ENCODE results near the gene CNPY1.

The CNPY1 gene

GRCh38 chr7:155512246-155512887, 34.0 kb downstream of the CNPY1 start:
- intact Hi-C loops (cut with micrococcal nuclease): no loop called here
- Mint-ChIP-seq H3K9me3 (no peaks in the 10 kb centered on the region), H3K36me3 (ENCODE audit: low read depth) (no peaks in the 10 kb centered on the region), H3K4me3 (no peak overlapping the region), H3K27ac (no peak overlapping the region), H3K4me1 (ENCODE audit: low read depth) (peaks cover 13% of the 10 kb centered on the region), H3K27me3 (peaks cover 80% of the 10 kb centered on the region)

- intact Hi-C loops (cut with micrococcal nuclease): no loop called here
- H3K4me1 Mint-ChIP-seq (ENCODE audit: low read depth): peaks cover 13% of the 10 kb centered on the region
- no peak overlapping the region for H3K27ac Mint-ChIP-seq
- no peaks in the 10 kb centered on the region for H3K36me3 Mint-ChIP-seq (ENCODE audit: low read depth)
- no peaks in the 10 kb centered on the region for H3K9me3 Mint-ChIP-seq
- H3K27me3 Mint-ChIP-seq: peaks cover 79% of the 10 kb centered on the region
- no peak overlapping the region for H3K4me3 Mint-ChIP-seq
These were observed 34.7 kb downstream of the CNPY1 start for GRCh38 chr7:155511702-155511996.

GRCh38 chr7:155510975-155511701, 35.2 kb downstream of the CNPY1 start:
- Mint-ChIP-seq H3K4me1 (ENCODE audit: low read depth) (peaks cover 13% of the 10 kb centered on the region), H3K36me3 (ENCODE audit: low read depth) (no peaks in the 10 kb centered on the region), H3K4me3 (no peak overlapping the region), H3K27ac (no peak overlapping the region), H3K9me3 (no peaks in the 10 kb centered on the region), H3K27me3 (peaks cover 80% of the 10 kb centered on the region)
- intact Hi-C loops (cut with micrococcal nuclease): no loop called here

GRCh38 chr7:155509725-155510551, 36.4 kb downstream of the CNPY1 start:
- Mint-ChIP-seq H3K36me3 (ENCODE audit: low read depth) (no peaks in the 10 kb centered on the region), H3K27me3 (peaks cover 83% of the 10 kb centered on the region), H3K27ac (no peak overlapping the region), H3K4me3 (peak overlapping the region; percentile 44), H3K4me1 (ENCODE audit: low read depth) (peaks cover 13% of the 10 kb centered on the region), H3K9me3 (no peaks in the 10 kb centered on the region)
- intact Hi-C loops (cut with micrococcal nuclease): loop anchor here (5.0 kb wide), 1 partner anchor 48 kb away; no protein-coding TSS in a partner anchor

- peaks cover 13% of the 10 kb centered on the region for H3K4me1 Mint-ChIP-seq (ENCODE audit: low read depth)
- H3K36me3 Mint-ChIP-seq (ENCODE audit: low read depth): no peaks in the 10 kb centered on the region
- no peak overlapping the region for H3K4me3 Mint-ChIP-seq
- intact Hi-C loops (cut with micrococcal nuclease): loop anchor here (5.0 kb wide), 1 partner anchor 47 kb away; no protein-coding TSS in a partner anchor
- H3K9me3 Mint-ChIP-seq: no peaks in the 10 kb centered on the region
- H3K27me3 Mint-ChIP-seq: peaks cover 86% of the 10 kb centered on the region
- H3K27ac Mint-ChIP-seq: no peak overlapping the region
These were observed 37.0 kb downstream of the CNPY1 start for GRCh38 chr7:155509359-155509724.

GRCh38 chr7:155508376-155509358, 37.7 kb downstream of the CNPY1 start:
- Mint-ChIP-seq H3K36me3 (ENCODE audit: low read depth) (no peaks in the 10 kb centered on the region), H3K27me3 (peaks cover 85% of the 10 kb centered on the region), H3K4me1 (ENCODE audit: low read depth) (peaks cover 13% of the 10 kb centered on the region), H3K9me3 (no peaks in the 10 kb centered on the region), H3K27ac (no peak overlapping the region), H3K4me3 (no peak overlapping the region)
- intact Hi-C loops (cut with micrococcal nuclease): loop anchor here (5.0 kb wide), 1 partner anchor 46 kb away; no protein-coding TSS in a partner anchor

- intact Hi-C loops (cut with micrococcal nuclease): loop anchor here (5.0 kb wide), 1 partner anchor 45 kb away; no protein-coding TSS in a partner anchor
- peaks cover 13% of the 10 kb centered on the region for H3K4me1 Mint-ChIP-seq (ENCODE audit: low read depth)
- H3K27me3 Mint-ChIP-seq: peaks cover 86% of the 10 kb centered on the region
- no peak overlapping the region for H3K27ac Mint-ChIP-seq
- no peaks in the 10 kb centered on the region for H3K36me3 Mint-ChIP-seq (ENCODE audit: low read depth)
- H3K9me3 Mint-ChIP-seq: no peaks in the 10 kb centered on the region
- H3K4me3 Mint-ChIP-seq: no peak overlapping the region
These were observed 38.8 kb downstream of the CNPY1 start for GRCh38 chr7:155507576-155507975.

GRCh38 chr7:155506854-155507337, 39.5 kb downstream of the CNPY1 start:
- H3K4me3 Mint-ChIP-seq: no peak overlapping the region
- peaks cover 13% of the 10 kb centered on the region for H3K4me1 Mint-ChIP-seq (ENCODE audit: low read depth)
- intact Hi-C loops (cut with micrococcal nuclease): loop anchor here (5.0 kb wide), 1 partner anchor 45 kb away; no protein-coding TSS in a partner anchor
- peaks cover 84% of the 10 kb centered on the region for H3K27me3 Mint-ChIP-seq
- no peaks in the 10 kb centered on the region for H3K36me3 Mint-ChIP-seq (ENCODE audit: low read depth)
- H3K27ac Mint-ChIP-seq: no peak overlapping the region
- no peaks in the 10 kb centered on the region for H3K9me3 Mint-ChIP-seq

- Mint-ChIP-seq H3K4me1 (ENCODE audit: low read depth) (peaks cover 13% of the 10 kb centered on the region), H3K36me3 (ENCODE audit: low read depth) (no peaks in the 10 kb centered on the region), H3K27ac (no peak overlapping the region), H3K9me3 (no peaks in the 10 kb centered on the region), H3K27me3 (peaks cover 87% of the 10 kb centered on the region), H3K4me3 (no peak overlapping the region)
- intact Hi-C loops (cut with micrococcal nuclease): loop anchor here (5.0 kb wide), 1 partner anchor 43 kb away; no protein-coding TSS in a partner anchor
These were observed 41.0 kb downstream of the CNPY1 start for GRCh38 chr7:155505422-155505793.

- intact Hi-C loops (cut with micrococcal nuclease): no loop called here
- no peaks in the 10 kb centered on the region for H3K9me3 Mint-ChIP-seq
- no peaks in the 10 kb centered on the region for H3K4me1 Mint-ChIP-seq (ENCODE audit: low read depth)
- H3K4me3 Mint-ChIP-seq: no peak overlapping the region
- H3K27me3 Mint-ChIP-seq: peaks cover 78% of the 10 kb centered on the region
- no peak overlapping the region for H3K27ac Mint-ChIP-seq
- no peaks in the 10 kb centered on the region for H3K36me3 Mint-ChIP-seq (ENCODE audit: low read depth)
These were observed 49.0 kb downstream of the CNPY1 start for GRCh38 chr7:155497149-155497901.

- Mint-ChIP-seq H3K27me3 (peaks cover 81% of the 10 kb centered on the region), H3K4me3 (no peak overlapping the region), H3K36me3 (ENCODE audit: low read depth) (no peaks in the 10 kb centered on the region), H3K9me3 (no peaks in the 10 kb centered on the region), H3K27ac (no peak overlapping the region), H3K4me1 (ENCODE audit: low read depth) (peaks cover 6% of the 10 kb centered on the region)
- intact Hi-C loops (cut with micrococcal nuclease): no loop called here
These were observed 49.9 kb downstream of the CNPY1 start for GRCh38 chr7:155496267-155497005.

Measured in dendritic cell treated with granulocyte-macrophage colony-stimulating factor and Interleukin-4, amounts not matched to agents 40 ng/mL and 50 ng/mL, for 4 days (primary cell).